ENCODE data around the gene GRPEL2.

Gene GRPEL2

DNA sequence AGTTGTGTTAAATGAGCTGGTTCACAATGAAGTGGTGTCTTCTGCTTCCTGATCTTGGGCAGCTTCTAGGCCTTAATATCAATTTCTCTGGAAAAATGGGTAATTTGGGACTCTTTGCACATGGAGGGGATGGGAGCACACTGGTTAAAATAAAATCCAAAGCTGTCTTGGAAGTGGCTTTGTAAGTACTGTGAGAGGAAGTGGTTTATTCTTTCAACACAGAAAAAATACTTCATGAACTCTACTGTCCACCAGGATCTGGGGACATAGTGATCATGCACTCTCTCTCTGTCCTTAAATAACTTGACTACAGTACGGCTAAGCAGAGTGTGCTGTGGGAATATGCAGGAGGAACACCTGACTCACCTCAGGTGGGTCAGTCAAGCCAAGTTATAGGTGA lies 15.0 kb downstream of the GRPEL2 start:
- no peak overlapping the region for H2AFZ ChIP-seq (ENCODE audit: low read depth)
- no peak overlapping the region for H3K9ac ChIP-seq
- H3K27me3 ChIP-seq (ENCODE audit: insufficient read depth, low read depth), result no peaks in the 10 kb centered on the region
- H3K4me1 ChIP-seq (ENCODE audit: low read depth, poor library complexity, severe bottlenecking), result peaks cover 13% of the 10 kb centered on the region
- no peaks in the 10 kb centered on the region for H4K20me1 ChIP-seq (ENCODE audit: insufficient read depth)
- H3K4me2 ChIP-seq, result no peak overlapping the region
- H3K27ac ChIP-seq, result no peak overlapping the region
- H3K36me3 ChIP-seq (ENCODE audit: insufficient read depth), result no peaks in the 10 kb centered on the region
- peaks cover 8% of the 10 kb centered on the region; the same call in 1 of the 2 replicates for H3K79me2 ChIP-seq (ENCODE audit: insufficient read depth, low read depth)
- H3K4me3 ChIP-seq (IDR thresholded peaks at IDR 0.05; ENCODE audit: insufficient read depth, low read depth, low read length), result no peak overlapping the region
- TF ChIP-seq CTCF (conservative IDR thresholded peaks at IDR 0.05; ENCODE audit: low read depth, low read length), result no peak

- Histone ChIP-seq H4K20me1 (ENCODE audit: insufficient read depth) (no peaks in the 10 kb centered on the region), H3K4me3 (IDR thresholded peaks at IDR 0.05; ENCODE audit: insufficient read depth, low read depth, low read length) (no peak overlapping the region), H3K4me2 (no peak overlapping the region), H2AFZ (ENCODE audit: low read depth) (no peak overlapping the region), H3K27ac (no peak overlapping the region), H3K4me1 (ENCODE audit: low read depth, poor library complexity, severe bottlenecking) (peaks cover 8% of the 10 kb centered on the region), H3K36me3 (ENCODE audit: insufficient read depth) (no peaks in the 10 kb centered on the region), H3K27me3 (ENCODE audit: insufficient read depth, low read depth) (no peaks in the 10 kb centered on the region), H3K9ac (no peak overlapping the region), H3K79me2 (ENCODE audit: insufficient read depth, low read depth) (peaks cover 8% of the 10 kb centered on the region; the same call in 1 of the 2 replicates)
- no peak for TF ChIP-seq CTCF (conservative IDR thresholded peaks at IDR 0.05; ENCODE audit: low read depth, low read length)
Observed at GRCh38 chr5:149362541-149362940, 17.2 kb downstream of the GRPEL2 start.

DNA sequence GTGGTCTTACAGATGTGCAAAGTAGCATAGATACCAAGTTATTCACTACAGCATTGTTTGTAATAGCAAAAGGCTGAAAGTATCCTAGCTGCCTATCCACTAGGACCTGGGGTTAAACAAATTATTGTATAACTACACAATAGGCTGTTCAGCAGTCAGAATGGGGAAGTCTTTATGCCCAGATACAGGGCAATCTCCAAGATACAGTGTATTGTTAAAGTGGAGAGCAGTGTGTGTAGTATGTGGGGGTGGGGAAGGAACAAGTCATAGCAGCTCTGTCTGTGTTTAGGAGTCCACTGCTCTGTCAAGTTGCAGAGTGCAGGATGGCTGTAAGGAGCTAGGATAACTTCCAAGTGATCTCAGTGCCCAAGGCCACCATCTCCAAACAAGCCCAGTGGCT lies 18.1 kb downstream of the GRPEL2 start:
- H3K27me3 ChIP-seq (ENCODE audit: insufficient read depth, low read depth), result no peaks in the 10 kb centered on the region
- H3K4me1 ChIP-seq (ENCODE audit: low read depth, poor library complexity, severe bottlenecking), result peaks cover 10% of the 10 kb centered on the region
- peaks cover 8% of the 10 kb centered on the region; the same call in 1 of the 2 replicates for H3K79me2 ChIP-seq (ENCODE audit: insufficient read depth, low read depth)

GRCh38 chr5:149363936-149364335 lies 18.6 kb downstream of the GRPEL2 start:
- peaks cover 3% of the 10 kb centered on the region; the same call in 1 of the 2 replicates for H3K79me2 ChIP-seq (ENCODE audit: insufficient read depth, low read depth)
- H3K27me3 ChIP-seq (ENCODE audit: insufficient read depth, low read depth), result no peaks in the 10 kb centered on the region
- no peaks in the 10 kb centered on the region for H4K20me1 ChIP-seq (ENCODE audit: insufficient read depth)
- no peak overlapping the region for H3K27ac ChIP-seq
- H3K4me2 ChIP-seq, result no peak overlapping the region
- TF ChIP-seq CTCF (conservative IDR thresholded peaks at IDR 0.05; ENCODE audit: low read depth, low read length), result no peak
- no peak overlapping the region for H3K4me3 ChIP-seq (IDR thresholded peaks at IDR 0.05; ENCODE audit: insufficient read depth, low read depth, low read length)
- no peak overlapping the region for H3K9ac ChIP-seq
- H3K36me3 ChIP-seq (ENCODE audit: insufficient read depth), result no peaks in the 10 kb centered on the region
- H2AFZ ChIP-seq (ENCODE audit: low read depth), result no peak overlapping the region
- H3K4me1 ChIP-seq (ENCODE audit: low read depth, poor library complexity, severe bottlenecking), result peaks cover 10% of the 10 kb centered on the region

More for the DNA sequence above, 18.1 kb downstream of the GRPEL2 start:
- no peaks in the 10 kb centered on the region for H3K36me3 ChIP-seq (ENCODE audit: insufficient read depth)
- H4K20me1 ChIP-seq (ENCODE audit: insufficient read depth), result no peaks in the 10 kb centered on the region
- no peak overlapping the region for H3K4me2 ChIP-seq
- H3K9ac ChIP-seq, result no peak overlapping the region
- H3K27ac ChIP-seq, result no peak overlapping the region
- TF ChIP-seq CTCF (conservative IDR thresholded peaks at IDR 0.05; ENCODE audit: low read depth, low read length), result no peak
- no peak overlapping the region for H3K4me3 ChIP-seq (IDR thresholded peaks at IDR 0.05; ENCODE audit: insufficient read depth, low read depth, low read length)
- H2AFZ ChIP-seq (ENCODE audit: low read depth), result no peak overlapping the region
